ENCODE results near the gene KCNK18.
"Not testable (repeated sequence)": the region's sequence is repeated elsewhere in the genome, so short reads cannot be mapped to it uniquely, and the experiment has no call there.

KCNK18 gene

DNA sequence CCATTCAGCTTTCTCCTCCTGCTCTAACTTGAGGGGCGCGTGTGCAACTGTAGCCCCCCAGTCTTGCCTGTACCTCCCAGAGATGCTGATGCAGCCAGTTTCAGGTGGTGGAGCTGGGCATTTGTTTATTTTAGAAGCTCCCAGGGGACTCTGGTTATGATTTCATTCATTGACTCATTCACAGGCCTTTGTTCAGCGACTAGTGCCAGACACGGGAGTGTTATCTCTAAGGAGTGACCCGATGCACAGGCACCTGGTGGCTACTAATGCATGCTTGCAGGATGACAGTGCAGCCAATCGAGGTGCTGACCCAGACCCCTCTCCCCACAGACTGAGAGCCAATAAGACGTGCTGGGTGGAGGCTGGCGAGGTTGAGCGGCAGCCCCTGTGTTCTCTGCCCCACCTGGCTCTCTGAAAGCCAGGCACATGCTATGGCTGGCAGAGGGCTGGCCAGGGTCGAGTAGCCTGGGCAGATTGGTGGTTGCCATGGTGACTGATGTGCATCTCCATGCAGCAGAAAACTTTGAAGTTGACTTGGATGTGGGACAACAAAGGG lies 23.9 kb downstream of the KCNK18 start:
- peak in 2 of 51 donors; percentile 3 to 4 for DNase-seq

DNA sequence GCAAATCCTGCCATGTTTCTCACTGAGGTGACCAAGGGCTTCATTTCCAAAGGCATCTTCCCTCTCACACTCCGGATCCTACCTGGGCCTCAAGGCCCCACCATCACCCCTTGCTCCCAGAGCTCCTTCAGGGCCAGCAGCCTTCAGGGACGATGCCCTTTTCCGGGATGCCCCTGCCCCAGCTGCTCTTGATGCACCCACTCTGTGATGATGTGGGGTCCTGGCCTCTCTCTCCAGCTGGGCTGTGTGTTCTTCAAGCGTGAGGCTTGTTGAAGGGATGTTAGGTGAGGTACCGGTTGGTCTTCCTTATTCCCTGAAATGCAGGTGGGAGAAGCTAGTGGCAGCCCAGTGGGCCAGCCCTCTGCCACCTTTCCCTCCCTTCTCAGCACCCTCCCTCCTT lies 25.3 kb downstream of the KCNK18 start:
- no peak for DNase-seq

DNA sequence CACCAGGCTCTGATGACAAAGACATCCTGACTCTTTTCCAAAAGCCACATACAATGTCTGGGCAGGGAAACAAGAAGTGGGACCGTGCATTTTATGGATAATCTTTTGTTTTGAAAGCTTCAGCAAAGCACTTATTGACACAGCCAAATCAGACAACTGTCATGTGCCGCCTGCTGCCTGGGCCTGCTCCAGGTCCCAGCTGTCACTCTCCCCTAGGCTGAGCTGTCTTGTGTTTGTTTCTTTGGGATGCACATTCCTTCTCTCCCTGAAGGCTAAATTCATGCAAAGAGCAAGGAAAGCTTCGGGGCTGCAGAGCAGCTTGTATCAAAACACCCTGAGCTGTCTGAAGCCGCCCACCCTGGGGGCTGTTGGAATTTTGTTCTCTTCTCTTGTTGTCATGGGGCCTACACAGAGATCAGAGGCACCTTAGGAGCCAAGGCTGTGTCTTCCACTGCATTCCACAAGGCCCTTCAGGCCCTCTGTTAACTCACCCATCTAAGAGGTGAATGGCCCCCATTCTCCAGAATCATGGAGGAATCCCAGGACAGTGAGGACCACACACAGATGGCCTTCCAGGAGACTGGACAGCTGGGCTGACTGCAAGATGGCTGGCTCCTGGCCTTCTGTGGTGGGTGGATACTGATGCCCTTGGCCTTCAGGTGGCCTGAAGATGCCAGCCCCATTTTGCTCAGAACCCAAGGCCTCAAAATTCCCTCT lies 25.8 kb downstream of the KCNK18 start:
- peak in 2 of 51 donors; percentile 10 to 14 for DNase-seq

DNA sequence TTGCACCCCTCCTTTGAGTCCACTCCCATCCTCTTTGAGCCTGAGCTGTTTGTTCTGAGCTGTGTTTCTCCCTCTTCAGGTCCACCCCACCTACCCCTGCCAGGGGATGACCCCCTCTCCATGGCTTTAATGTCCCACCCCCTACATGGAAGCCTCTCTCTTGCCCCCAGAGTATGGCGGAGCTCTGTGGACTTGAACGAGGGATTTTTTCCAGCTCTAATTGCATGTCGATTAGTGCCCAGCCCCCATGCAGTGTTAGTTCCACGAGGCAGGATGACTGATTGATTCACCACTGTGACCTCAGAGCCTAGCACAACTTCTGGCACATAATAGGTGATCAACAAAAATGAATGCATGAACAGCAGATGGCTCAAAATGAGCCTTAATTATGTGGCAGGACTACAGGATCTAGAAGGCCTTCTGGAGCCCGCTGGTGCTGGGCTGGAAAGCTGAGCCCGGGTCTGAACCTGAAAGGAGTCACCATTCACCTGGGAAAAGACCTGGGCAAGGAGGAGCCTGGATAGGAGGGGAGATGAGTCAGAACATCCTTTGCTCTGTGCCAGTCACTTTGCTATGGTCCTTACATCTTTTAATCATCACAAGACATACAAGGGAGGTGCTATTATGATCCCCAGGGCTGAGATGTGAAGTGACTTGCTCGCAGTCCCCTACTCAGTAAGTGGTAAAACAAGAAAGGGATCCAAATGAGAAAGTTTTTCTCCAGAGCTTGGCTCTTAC lies 26.6 kb downstream of the KCNK18 start:
- no peak for DNase-seq

DNA sequence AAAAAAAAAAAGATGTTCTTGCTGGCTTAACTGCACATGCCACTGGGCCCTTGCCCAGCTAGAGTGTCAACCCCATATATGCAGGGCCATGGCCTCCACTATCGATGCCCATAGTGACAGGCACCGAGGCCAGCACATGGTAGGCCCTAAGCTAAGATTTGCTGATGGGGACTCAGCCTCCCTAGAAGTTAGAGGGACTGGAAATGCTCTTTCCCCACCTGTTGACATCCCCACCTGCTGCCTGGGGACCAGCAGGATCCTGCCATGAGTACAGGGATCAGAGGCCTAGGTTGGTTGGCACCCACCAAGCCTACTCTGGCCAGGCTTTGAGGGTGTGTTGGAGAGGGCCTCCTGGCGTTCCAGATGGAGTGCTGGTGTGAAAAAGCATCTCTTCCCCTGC lies 27.6 kb downstream of the KCNK18 start:
- no peak for DNase-seq

DNA sequence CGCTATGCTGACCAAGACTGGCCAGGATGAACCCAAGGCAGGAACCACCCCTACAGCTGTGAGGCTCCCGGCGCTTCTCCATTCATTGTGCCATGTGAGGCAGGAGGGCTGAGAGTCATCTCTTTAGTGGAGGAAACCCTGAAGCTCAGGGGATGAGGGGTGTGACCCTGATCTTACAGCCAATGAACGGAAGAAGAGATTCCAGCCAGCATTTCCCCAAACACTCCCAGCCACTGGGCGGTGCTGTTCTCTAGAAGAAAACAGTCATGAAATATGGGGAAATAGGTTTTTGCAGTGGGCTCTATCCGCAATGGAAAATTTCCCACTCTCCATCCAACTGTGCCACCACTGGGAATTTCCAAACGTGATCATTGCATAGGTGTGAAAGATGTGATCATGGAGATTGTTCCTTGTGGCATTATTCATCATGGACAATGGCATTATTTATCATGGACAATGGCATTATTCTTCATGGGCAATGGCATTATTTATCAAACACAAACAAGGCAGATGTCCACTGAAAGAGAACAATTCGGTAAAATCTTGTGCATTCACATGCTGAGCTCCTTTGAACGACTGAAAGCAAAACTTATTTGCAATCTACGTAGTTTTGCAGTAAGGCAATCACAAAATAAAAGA lies 29.6 kb downstream of the KCNK18 start:
- DNase-seq: peak in 1 of 51 donors; percentile 4

DNA sequence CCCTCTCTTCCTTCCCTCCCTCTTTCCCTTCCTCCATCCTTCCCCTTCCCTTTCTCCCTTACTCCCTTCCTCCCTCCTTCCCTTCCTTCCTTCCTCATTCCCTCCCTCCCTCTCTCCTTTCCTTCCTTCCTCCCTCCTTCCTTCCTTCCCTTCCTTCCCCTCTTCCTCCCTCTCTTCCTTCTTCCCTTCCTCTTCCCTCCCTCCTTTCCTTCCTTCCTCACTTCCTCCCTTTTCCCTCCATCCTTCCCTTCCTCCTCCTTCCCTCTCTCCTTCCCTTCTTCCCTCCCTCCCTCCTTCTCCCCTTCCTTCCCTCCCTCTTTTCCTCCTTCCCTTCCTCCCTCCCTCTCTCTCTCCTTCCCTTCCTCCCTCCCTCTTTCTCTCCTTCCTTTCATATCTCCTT lies 30.9 kb downstream of the KCNK18 start:
- no peak for DNase-seq

DNA sequence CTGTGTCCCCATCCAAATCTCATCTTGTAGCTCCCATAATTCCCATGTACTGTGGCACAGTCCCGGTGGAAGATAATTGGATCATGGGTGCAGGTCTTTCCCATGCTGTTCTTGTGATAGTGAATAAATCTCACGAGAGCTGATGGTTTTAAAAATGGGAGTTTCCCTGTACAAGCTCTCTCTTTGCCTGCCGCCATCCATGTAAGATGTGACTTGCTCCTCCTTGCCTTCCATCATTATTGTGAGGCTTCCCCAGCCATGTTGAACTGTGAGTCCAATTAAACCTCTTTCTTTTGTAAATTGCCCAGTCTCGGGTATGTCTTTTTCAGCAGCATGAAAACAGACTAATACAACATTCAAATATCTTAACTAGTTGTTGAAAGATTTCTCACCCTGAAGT lies 32.8 kb downstream of the KCNK18 start:
- DNase-seq: not testable (repeated sequence)

DNA sequence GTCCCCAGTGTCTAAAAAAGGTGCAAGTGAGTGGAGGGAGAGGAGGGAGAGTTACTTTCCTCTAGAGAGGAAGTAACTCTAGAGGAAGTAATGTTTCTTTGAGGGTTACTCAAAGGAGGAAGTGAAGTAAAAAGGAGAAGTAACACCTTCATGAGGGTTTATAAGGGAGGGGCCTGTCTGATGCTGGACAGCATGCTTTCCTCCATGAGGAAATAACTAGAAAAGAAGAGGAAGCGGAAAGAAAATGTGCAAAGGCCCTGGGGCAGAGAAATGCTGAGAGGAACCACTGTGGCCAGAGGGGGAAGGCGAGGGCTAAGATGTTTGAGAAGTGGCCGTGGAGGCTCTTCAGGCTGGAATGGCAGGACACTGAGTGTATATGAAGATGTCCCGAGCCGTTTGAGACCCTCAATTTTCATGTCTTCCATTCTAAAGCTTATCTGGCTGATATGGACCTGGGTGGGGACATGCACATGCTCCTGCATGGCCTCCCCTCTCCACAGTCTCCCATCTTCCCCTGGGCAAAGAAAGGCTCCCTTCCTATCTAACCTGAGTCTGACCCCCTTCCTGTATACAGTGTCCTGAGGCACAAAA lies 40.2 kb downstream of the KCNK18 start:
- no peak for DNase-seq

DNA sequence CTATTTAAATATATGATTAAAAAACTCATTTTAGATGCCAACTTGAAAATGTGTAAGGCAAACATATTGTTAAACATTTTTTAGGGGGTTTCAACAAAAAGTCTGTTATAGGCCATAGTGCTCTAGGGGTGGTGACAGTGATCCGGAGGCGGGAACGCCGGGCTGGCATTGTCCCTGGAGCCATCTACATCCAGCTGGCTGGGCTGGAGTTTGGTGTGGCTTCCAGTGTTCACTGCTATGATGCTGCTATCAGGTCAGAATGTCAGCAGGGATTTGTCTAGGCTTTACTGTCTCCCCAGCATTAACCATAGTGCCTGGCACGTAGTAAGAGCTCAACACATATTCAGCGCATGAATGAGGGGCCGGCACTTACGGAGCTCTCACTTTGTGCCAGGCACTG lies 41.8 kb downstream of the KCNK18 start:
- no peak for DNase-seq

DNA sequence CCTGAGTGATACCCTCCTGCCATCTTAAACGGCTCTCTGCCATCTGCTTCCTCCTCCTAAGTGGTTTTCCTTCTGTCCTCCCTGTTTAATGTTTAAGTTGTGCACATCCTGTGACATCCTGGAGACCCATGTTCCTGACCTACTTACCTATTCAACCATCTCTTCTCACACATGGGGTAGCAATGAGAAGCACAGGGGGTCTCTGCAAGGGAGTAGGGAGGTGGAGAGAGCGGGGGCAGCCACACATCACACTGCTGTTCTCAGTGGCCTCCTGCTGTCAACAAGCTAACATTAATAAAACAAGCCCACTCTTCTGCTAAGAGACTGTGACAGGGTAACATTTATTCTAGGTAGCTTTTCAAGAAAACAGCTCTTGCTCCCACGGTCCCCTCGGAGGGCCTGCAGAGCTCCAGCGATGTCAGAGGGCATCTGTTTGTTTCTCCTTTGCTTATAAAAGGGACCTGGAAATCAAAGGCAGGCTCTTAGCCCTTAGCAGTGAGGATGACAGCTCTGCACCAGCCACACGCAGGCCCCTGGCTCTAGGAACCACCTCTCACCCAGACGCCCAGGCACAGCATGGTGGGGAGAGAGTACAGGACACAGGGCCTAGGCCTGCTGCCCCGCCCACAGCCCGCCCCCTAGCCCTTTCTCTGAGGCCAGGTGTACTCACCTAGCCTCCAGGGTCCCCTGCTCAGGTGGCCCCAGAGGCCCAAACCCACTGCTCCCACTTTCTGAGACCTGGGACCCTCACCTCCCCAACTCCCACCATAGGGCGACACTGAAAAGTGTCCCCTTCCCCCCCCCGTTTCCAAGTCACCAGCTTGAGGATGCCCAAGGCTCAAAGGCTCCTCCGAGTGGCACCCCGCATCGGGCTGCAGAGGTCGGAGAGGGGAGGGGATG lies 42.7 kb downstream of the KCNK18 start:
- DNase-seq: no peak

DNA sequence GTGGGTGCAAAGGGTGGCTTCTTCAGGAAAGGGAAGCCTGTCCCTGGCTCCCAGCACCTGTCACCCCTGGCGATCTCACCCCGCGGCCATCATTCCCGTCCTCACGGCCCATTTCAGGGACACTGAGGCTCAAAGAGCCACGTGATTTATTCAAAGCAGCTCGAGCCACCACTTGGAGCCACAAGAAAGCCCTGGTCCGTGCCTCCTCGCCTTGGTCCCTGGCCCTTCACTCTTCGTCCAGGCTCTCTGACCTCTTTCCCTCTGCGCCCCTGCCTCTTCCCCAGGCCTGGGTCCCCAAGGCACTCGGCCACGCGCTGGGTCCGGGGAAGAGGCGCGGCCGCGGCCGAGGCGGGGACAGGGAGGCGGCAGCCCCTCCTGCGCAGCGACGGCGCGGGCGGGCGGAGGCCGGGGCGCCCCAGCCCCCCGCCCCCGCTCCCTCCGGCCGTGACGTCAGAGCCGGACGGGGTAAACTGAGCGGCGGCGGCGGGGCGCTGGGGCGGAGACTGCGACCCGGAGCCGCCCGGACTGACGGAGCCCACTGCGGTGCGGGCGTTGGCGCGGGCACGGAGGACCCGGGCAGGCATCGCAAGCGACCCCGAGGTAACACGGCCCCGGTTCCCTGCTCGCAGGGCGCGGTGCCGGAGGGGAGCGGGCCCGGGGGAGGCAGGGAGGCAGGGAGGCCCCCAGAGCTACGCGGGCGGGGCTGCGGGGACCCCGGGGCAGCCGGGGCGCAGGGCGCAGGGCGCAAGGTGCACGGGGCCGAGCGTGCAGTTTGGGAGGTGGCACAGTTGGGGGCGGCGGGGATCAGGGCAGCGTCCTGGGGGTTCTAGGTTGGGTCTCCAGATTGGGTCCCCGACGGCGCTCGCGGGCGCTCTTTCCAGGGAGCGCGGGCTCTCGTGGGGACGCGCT lies 43.6 kb downstream of the KCNK18 start, which contains the start of gene SLC18A2:
SLC18A2 (plus strand) TSS at position 494 of the 909 bp plus-strand sequence. CDS start 580 bp downstream, outside the sequence.
- no peak for DNase-seq

DNA sequence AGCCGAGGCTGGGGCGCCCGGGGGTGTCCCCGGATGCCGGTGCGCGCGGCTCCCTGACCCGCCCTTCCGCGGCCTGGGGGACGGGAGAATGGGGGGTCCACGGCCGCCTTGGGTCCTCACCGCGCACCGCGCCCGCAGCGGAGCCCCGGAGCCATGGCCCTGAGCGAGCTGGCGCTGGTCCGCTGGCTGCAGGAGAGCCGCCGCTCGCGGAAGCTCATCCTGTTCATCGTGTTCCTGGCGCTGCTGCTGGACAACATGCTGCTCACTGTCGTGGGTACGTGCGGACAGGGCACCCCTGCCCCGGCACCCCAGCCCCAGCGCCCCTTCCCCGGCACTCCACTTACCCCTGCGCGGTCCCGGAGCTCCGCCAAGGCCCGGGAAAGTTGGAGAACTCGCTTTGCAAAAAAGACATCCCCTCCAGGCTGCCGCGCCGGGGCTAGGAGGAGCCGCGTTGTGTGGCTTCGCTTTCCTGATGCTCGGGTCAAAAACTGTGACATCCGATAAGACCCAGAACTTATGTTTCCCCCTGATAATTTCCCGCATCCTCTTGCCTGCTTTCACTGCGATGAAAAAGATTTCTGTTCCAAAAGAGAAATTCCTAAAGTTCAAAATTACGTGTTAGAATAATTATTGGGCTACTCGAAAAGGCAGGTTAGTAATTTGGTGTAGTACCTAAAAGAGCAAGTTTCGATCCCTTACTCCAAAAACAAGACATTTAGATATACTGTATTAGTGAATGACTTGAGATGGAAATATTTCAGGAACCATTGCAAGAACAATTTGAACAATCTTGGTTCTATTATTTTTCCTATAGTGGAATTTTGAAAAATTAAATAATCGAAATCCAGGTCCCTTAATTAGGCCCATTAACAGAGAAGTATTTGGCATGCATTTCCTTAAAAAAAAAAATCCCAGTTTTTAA lies 44.5 kb downstream of the KCNK18 start:
- DNase-seq: no peak

DNA sequence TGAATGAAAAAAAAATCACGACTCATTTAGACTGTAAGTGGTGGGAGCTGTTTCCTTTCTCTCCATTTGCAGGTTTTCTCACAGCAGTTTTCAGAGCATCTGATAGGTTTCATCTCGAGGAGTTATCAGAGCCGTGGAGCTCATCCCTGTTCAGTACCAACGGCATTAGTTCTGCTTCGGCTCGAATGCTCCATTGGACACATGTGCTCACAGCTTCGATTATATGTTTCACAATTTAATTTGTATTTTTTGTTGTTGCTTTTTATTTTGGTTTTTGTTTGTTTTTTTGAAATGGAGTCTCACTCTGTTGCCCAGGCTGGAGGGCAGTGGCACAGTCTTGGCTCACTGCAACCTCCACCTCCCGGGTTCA lies 45.2 kb downstream of the KCNK18 start:
- no peak for DNase-seq

DNA sequence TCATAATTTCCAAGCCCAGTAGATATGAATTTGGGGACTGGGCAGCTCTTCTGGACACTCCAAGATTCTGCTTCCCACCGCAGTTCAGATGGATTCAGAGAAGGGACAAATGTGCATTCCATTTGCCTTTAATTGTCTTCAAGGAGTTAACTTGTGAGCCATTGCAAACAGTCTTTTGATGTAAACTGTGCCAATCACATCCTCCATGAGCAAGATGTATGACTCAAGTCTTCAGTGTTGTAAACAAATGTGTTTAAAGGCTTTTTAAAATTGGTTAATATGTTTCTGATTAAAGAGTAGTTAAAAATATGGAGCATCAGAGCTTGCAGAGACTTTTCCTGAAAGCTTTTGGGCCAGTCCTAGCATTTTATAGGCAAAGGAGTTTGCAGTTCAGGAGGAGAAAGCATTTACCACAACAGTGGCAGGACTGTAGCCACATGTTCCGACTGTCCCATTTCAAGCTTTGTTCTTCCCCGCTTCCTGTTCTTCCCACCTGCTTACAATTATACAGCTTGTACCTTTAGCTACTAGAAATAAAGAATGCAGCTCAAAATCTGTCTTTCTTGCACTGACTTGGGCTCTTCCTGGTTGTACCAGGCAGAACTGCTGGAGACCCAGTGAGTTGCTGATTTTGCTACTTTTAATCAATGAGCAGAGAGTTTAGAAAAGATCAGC lies 49.8 kb downstream of the KCNK18 start:
- no peak for DNase-seq

DNA sequence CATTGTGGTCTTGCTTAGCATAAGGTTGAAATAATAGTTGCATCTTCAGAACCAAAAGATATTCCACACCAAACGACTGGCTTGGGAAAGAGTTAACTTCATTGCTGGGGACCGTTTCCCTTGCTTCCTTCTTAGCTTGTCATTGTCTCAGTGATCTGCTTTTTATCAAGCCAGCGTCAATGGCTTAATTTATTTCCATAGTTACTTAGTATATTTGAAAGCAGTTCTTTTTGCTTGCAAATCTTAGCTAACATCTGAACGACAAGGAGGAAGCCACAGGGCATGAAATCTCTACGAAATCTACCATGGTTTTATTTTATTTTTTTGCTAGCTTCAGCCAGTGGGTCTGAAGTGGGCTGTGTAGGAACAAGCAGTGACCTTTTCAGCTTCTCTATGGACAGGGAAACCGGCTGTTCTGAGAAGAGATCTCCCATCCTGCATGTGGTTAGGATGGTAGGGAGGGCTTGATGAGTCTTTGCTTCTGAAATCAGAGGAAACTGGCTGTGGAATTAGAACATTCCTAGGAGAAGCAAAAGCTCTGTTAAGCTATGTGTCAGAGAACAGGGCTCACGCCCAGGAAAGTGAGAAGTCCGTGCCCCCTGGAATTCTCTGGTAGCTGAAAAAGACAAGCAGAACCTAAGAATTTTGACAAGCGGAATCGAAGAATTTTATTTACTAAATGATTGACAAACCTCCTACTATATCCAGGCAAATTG lies 51.6 kb downstream of the KCNK18 start:
- DNase-seq: no peak

DNA sequence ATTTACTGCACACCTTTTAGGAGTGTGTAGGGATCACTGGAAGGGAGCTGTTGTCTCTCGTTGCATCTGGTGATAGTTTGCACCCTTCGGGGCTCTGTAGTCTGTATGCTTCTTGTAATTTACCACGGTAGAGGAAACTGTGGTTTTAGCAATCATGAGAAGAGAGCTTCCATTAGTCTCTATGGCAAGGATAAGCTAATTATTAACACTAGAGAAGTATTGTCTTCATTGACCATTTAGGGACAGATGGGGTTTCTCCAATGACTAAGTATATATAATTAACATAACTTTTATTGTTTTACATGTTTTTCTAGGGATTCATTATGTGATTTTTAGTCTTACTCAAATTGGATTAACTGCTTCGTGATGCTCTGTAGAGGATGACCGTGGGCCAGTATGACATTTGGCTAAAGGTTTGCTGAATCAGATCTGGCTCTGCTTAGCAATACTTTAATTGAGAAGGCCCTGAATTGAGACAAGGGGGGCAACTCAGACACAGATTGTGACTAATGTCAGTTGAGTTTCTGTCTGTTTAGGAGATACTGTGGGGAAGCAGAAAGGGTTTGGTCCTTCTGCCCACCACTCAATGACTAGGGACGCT lies 52.3 kb downstream of the KCNK18 start:
- DNase-seq: no peak

Data from hypothalamus (tissue), 51 donors.